ENCODE measurements around the gene TBC1D14. TPM values are rescaled to one million over a fixed set of nuclear protein-coding genes. Genes with fewer than 3 reads are reported as not detected.

Gene TBC1D14
- total RNA-seq, 4 donors from 2014 or later, result 39.8 to 47.0 (median 46.0) TPM

DNA sequence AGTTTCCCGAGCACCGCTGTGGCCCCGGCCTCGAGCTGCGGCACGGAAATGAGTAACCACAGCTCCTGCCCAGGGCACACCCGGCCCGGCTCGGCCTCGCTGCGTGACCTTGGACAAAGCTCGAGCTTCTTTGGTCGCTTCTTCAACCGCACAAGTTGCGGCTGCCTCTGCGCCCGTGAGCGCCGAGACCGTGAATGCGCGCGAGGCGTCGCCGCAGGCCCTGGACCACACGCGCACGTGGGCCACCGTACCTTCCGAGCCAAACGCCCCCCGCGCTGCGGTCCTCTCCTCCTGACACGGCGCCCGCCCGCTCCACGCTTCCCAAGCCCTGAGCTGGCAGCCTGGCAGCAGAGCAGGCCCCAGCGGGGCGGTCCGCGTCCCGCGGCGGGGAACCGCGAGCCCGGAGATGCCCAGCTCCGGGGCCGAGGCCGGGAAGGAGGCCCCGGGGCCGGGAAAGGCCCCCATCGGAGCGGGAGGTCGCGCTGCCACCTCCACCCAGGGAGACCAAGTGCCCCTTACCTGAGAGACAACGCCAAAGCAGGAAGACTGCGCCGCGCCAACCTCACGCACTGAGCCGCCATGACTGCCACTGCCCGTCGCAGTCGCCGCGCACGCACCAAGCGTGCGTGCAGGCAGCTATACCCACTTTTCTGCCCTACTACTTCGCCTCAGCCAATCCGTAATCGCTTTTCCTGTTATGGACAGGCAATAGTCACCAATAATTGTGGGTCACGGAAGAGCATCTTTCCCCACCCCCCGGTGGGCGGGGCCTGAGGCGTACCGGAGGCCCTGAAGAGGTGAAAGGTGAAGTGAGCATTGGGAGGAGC is 158.0 kb downstream of the TBC1D14 start, which contains the start of gene GRPEL1:
TSS of gene GRPEL1 (minus strand) at position 613 of the 827 bp plus-strand sequence. CDS start at position 581, 32 bp downstream.
- H3K36me3 ChIP-seq, result peaks cover 9 to 14% of the 10 kb centered on the region in 2 donors
- intact Hi-C loops (cut with DNase I), result loop anchor here (2.0 to 5.0 kb wide), 2 partner anchors 25 to 80 kb away; partner anchors contain the start of gene TADA2B
- WGBS, 2 donors, result 0 to 1% methylated on average over 6 to 27 of the region's 81 CpGs

DNA sequence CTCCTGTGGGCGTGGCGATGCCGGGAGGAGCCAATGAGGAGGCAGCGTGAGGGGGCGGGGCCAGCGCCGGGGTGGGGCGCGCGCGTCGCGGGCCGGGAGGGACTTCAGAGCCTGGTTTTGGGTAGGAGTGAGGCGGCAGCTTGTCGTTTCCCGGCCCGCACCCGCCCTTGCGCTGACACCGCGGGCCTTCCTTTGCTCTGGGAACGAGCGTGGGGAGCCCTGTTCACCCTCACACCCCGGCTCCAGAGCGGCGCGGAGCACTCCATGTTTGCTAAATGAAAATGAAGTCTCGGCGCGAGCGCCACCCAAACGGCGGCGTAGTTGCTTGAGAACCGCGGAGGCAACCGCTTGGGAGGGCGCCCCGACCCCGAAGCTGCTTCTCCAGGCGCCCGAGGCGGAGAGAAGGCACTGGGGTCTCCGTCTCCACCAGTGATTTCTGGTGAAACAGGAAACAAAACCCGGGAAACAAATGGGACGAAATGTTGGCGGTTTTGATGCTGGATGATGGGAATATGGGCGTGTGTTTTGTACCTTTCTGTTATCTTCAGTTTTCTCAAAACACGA is 158.7 kb downstream of the TBC1D14 start:
- no peak for DNase-seq
- Histone ChIP-seq H3K4me3 (replicated peaks in 1 of 3) (peak overlapping the region; percentile 37 to 95 (median 66)), H3K27ac (peak overlapping the region; percentile 45 to 78 (median 48)), H3K9me3 (no peaks in the 10 kb centered on the region), H3K27me3 (no peaks in the 10 kb centered on the region), H3K4me1 (peaks cover 16 to 18% of the 10 kb centered on the region in 2 donors), H3K36me3 (peaks cover 4 to 7% of the 10 kb centered on the region in 2 donors)
- WGBS, 2 donors, result 0% methylated on average over 34 to 42 of the region's 50 CpGs
- intact Hi-C loops (cut with DNase I), result loop anchor here (2.0 to 5.0 kb wide), 2 partner anchors 26 to 81 kb away; partner anchors contain the start of gene TADA2B
- peak in 1 of 2 donors; percentile 78 for TF ChIP-seq POLR2A (IDR thresholded peaks at IDR 0.05)
- TF ChIP-seq, protein P1, sequence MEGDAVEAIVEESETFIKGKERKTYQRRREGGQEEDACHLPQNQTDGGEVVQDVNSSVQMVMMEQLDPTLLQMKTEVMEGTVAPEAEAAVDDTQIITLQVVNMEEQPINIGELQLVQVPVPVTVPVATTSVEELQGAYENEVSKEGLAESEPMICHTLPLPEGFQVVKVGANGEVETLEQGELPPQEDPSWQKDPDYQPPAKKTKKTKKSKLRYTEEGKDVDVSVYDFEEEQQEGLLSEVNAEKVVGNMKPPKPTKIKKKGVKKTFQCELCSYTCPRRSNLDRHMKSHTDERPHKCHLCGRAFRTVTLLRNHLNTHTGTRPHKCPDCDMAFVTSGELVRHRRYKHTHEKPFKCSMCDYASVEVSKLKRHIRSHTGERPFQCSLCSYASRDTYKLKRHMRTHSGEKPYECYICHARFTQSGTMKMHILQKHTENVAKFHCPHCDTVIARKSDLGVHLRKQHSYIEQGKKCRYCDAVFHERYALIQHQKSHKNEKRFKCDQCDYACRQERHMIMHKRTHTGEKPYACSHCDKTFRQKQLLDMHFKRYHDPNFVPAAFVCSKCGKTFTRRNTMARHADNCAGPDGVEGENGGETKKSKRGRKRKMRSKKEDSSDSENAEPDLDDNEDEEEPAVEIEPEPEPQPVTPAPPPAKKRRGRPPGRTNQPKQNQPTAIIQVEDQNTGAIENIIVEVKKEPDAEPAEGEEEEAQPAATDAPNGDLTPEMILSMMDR (IDR thresholded peaks at IDR 0.05), result no peak

More for the DNA sequence above, 158.0 kb downstream of the TBC1D14 start, which contains the start of gene GRPEL1:
- Histone ChIP-seq H3K27ac (peak within 1 kb of the TSS; percentile 48 to 78 (median 67)), H3K27me3 (no peaks in the 10 kb centered on the region), H3K4me1 (peaks cover 16 to 18% of the 10 kb centered on the region in 2 donors), H3K9me3 (no peaks in the 10 kb centered on the region), H3K4me3 (replicated peaks in 1 of 3) (peak within 1 kb of the TSS; percentile 71 to 95 (median 88))
- peak; percentile 54 to 95 for TF ChIP-seq POLR2A (IDR thresholded peaks at IDR 0.05)
- TF ChIP-seq, protein P1 (IDR thresholded peaks at IDR 0.05), result peak in 1 of 6 experiments; percentile 13
- peak; percentile 99 to 100 for DNase-seq

DNA sequence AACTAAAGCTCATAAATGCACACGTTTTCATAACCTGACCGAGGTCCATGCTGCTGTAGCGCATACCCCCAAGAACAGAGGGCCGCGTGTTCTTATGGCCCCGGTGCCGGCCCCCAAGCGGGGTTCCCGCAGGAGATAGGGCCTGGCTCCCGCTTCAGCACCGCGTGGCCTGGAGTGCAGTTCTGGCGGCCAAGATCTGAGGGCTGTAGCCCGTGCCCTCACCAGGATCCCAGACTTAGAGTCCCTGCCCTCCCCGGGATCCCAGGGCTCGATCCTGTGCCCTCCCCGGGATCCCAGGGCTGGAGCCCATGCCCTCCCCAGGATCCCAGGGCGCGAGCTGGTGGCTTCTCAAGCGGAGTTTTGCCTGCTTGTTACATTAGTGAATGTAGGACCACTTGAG is 159.3 kb downstream of the TBC1D14 start:
- no peaks in the 10 kb centered on the region for H3K27me3 ChIP-seq
- TF ChIP-seq POLR2A (IDR thresholded peaks at IDR 0.05), result no peak
- TF ChIP-seq, protein P1 (IDR thresholded peaks at IDR 0.05), result no peak
- H3K27ac ChIP-seq, result peak overlapping the region in 2 of 3 donors; percentile 45 to 78
- intact Hi-C loops (cut with DNase I), result loop anchor here (2.0 to 5.0 kb wide), 2 partner anchors 26 to 82 kb away; partner anchors contain the start of gene TADA2B
- 15 to 16% methylated on average over 17 to 20 of the region's 20 CpGs for WGBS, 2 donors
- DNase-seq, result no peak
- no peaks in the 10 kb centered on the region for H3K9me3 ChIP-seq
- peaks cover under 1 to 1% of the 10 kb centered on the region in 2 donors for H3K36me3 ChIP-seq
- peak overlapping the region in 1 of 3 donors; percentile 95 for H3K4me3 ChIP-seq (replicated peaks in 1 of 3)
- peaks cover 16 to 18% of the 10 kb centered on the region in 2 donors for H3K4me1 ChIP-seq

GRCh38 chr4:7070729-7071511 is 161.3 kb downstream of the TBC1D14 start:
- WGBS, 2 donors, result 39 to 49% methylated on average over 22 of the region's 23 CpGs
- H3K36me3 ChIP-seq, result no peaks in the 10 kb centered on the region
- H3K27me3 ChIP-seq, result no peaks in the 10 kb centered on the region
- TF ChIP-seq POLR2A (IDR thresholded peaks at IDR 0.05), result no peak
- TF ChIP-seq, protein P1 (IDR thresholded peaks at IDR 0.05), result peak; percentile 96 to 99 (median 98)
- no peak overlapping the region for H3K27ac ChIP-seq
- intact Hi-C loops (cut with DNase I), result loop anchor here (2.0 to 10.0 kb wide), 3 partner anchors 39 to 350 kb away; partner anchors contain the start of gene TBC1D14
- no peak overlapping the region for H3K4me3 ChIP-seq (replicated peaks in 1 of 3)
- H3K9me3 ChIP-seq, result no peaks in the 10 kb centered on the region
- peaks cover 16 to 18% of the 10 kb centered on the region in 2 donors for H3K4me1 ChIP-seq
- peak; percentile 90 to 91 for DNase-seq
